HG02571 (cell line): ENCODE data around the gene ACER2.

Source experiments
- ATAC-seq: cut with Tn5 transposase; IDR thresholded peaks from one replicate; pipeline ENCODE4 v1.9.1; 2021; ENCODE audit warnings: mild to moderate bottlenecking, moderate library complexity; ENCODE audit not compliant: unreplicated experiment

The ACER2 gene

DNA sequence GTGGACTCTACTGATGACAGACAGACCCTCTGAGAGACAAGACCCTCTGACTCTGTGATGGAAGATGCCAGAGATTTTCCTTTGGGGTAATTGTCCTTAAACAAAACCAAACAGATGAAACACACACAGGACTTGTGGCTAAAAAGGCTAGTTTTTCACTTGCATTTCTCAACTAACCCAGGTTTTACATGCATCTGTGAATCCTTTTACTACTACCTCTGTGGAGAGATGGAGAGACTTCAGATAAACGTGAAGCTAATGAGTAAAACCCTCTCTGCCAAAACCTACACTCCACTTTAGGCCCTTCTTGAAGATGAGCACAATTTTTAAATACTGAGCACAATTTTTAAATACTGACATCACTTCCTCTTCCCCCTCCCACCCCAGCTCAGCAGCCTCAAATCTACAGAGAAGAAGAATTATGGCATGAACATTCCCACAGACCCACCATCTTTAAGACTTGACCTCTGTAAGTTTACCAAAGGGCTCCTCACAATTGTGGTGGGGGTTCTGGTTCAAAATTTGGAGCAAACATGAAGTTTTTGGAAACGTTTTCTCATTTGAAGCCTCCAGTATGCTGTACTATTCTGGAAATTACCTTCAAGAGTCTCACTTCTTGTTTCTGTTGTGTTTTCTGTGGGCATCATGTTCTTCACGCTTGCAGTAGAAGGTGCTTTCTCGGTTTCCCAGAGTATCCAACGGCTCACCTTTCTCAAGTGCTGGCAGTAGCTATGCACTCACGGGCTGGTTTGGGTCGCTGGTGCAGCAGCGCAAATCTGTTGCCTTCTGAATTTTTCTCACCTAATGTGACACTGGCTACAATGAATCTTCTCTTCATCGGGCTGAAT, 42.7 kb downstream of the ACER2 start:
- peak; percentile 97 for ATAC-seq

DNA sequence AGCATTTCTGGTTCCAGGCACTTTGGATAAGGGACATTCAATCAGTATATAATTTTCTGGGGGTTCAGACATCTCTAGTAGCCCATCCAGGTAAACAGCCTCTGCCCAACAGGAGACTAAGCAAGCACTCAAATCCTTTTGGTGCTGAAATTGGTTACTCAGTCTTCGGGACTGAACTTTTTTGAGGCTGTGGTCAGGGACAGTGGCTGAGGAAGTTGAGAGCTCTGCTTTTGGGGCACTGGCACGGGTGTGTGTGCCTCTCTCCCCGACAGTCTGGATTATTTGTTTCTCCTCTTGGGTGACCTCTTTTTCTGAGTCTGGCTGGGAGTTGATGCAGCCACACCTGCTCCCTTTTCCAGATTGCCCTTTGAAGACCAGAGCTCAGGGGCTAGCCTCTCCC, 47.6 kb downstream of the ACER2 start:
- ATAC-seq, result no peak

- no peak for ATAC-seq
These were observed 48.3 kb downstream of the ACER2 start for GRCh38 chr9:19456996-19457692.

GRCh38 chr9:19457693-19458009, 48.8 kb downstream of the ACER2 start:
- ATAC-seq, result no peak

GRCh38 chr9:19460243-19460642, 51.4 kb downstream of the ACER2 start:
- no peak for ATAC-seq

GRCh38 chr9:19461135-19461534, 52.3 kb downstream of the ACER2 start:
- ATAC-seq, result no peak

DNA sequence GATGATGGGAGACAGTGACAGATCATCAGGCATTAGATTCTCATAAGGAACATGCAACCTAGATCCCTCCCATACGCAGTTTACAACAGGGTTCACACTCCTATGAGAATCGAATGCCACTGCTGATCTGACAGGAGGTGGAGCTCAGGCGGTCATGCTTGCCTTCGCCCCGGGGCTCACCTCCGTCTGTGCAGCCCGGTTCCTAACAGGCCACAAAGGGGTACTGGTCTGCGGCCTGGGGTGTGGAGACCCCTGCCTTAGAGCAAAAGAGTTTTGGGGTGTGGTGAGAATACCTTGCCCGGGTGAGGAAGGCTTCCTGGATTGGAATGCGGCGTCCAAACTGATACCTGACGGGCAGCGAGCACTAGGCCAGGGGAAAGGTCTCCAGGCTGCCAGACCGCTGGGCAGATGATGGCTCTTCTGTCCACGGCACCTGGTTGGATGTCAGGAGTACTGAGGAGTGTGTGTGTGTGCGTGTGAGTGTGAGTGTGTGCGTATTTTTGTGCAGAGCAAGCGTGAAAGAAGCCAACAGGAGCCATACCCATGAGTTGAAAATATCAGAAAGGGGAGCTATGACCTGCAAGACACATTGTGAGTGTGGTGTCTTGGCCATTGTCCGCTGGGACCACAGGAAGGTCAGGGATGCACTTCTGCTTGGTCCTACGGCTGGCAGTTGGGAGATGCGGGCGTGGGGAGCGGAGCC, 55.4 kb downstream of the ACER2 start:
- ATAC-seq, result peak; percentile 4

DNA sequence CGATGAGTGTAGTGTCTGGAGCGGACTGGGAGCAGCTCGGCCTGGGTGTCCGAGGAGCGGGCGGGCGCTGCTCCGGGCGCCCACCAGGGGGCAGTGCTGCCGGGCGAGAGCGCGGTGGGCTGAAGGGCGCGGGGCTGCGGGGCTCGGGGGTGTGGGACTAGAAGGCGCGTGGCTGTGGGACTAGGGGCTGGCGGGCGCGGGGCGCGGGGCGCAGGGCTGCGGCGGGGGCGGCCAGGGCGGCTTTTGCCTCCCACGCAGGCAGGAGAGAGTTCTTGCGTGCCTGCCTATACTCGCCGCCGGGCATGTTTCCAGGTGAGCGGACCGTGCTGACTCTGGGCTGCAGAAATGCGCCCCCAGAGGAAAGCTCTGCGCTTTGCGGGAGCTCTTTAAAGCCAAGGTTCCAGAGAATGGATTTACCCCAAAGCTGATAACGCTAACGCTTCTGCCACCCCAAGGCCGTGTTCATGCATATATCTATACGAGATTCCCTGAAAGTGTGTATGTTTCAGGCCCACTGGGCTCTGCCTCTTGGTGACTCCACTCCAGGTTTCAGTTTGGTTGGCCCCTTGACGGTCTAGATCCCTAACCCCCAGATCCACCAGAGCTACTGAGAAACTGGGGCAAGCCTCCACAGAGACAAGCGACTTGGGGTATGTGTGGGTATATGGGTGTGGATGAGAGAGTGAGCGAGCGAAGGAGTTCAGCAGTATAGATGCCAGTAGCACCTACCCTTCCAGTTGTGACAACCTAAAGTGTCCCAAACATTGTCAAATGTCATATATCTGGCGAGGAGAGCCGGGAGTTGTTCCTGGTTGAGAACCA, 56.2 kb downstream of the ACER2 start:
- ATAC-seq, result peak; percentile 87

- ATAC-seq, result no peak
These were observed 56.9 kb downstream of the ACER2 start for GRCh38 chr9:19465586-19466279.

DNA sequence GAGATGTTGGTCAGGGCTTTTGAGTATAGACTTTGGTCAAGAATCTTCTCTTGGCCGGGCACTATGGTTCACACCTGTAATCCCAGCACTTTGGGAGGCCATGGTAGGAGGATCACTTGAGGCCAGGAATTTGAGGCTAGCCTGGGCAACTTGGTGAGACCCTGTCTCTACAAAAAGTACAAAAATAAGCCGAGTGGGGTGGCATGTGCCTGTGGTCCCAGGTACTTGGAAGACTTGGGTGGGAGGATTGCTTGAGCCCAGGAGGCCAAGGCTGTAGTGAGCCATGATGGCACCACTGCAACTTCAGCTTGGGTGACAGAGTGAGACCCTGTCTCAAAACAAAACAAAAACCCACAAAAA, 57.5 kb downstream of the ACER2 start:
- ATAC-seq, result no peak

DNA sequence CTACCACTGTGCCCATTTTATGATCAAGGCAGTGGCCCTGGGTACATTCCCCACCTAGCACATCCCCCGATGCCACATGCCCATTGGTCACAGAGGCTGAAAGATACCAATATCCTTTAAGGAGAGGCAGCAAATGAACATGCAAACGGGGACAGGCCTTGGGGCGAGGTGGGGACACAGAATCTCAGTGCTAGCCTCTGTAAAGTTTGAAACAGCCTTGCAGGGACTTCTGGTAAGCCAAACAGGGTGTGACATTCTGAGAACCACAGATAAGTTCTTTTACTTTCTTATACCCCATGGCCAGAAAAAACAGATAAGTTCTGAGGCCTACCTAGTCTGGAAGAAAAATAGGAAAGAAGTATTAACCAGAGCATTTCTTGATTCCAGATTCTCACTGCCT, 60.5 kb downstream of the ACER2 start:
- ATAC-seq, result no peak

DNA sequence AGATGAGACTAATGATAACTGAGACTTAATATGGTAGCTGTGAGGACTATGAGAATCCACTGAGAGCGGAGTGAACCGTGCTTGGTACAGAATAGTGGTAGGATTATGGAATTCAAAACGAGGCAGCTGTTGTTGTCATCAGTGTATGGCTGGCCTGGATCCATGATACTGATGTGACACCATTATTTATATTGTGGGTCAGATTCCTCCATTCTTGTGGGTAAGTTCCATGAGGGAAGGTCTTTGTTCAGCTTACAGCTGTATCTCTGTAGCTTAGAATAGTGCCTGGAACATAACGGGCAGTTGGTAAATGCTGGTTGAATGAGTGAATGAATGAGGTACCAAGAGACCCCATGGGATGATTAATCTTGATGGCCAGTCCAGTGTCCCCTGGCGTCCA, 61.8 kb downstream of the ACER2 start:
- no peak for ATAC-seq

GRCh38 chr9:19470981-19471650, 62.3 kb downstream of the ACER2 start:
- no peak for ATAC-seq

DNA sequence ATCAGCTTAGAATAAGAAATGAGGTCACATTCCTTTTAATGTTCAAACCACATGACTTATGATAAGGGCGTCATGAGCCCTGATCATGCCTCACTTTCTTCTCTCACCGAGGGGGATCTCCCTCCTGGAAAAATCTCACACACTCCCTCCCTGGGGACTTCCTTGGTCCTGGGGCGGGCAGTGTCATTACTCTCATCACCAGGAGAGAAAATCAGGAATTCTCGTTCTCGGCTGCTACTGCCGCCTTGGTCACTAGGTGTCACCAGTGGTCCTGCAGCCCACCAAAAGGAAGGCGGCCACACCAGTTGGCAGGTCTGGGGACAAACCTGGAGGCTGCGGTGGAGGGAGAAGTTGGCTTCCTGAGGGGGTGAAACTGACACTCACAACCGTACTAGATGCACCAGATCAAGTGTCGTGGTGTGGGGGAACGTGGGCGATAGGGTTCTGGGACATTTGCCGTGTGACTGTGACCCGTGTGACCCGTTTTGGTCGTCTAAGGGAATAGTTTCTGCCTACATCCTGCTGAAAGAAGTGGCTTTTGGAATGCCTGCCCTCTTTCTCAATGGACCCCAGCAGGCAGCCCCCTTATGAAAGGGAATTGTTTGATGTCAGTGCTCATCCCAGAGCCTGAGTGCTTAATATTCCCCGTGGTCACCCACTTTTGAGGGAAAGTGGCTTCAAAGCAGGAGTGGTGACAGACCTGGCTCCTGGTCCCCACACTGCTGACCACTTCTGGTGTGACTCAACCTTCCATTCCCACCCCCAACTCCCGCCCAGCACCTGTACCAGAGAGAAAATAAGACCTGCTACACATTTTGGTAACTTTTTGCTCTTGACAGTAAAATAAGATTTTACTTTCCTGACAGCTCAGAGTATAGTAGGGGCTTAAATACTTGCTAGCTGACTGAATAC, 63.2 kb downstream of the ACER2 start:
- ATAC-seq, result no peak

DNA sequence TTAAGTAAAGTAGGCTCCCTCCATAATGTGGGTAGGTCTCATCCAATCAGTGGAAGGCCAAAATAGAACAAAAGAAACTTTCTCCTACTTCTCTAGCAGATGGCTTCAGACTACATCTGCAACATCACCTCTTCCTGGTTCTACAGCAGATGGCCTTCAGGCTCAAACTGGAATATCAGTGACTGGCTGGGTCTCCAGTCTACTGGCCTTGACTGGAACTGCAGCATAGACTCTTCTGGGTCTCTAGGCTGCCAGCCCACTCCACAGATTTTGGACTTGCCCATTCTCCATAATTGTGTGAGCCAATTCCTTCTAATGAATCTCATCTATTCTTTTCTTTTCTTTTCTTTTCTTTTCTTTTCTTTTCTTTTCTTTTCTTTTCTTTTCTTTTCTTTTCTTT, 64.8 kb downstream of the ACER2 start:
- no peak for ATAC-seq

GRCh38 chr9:19479874-19480273, 71.1 kb downstream of the ACER2 start:
- ATAC-seq, result no peak

GRCh38 chr9:19480345-19480744, 71.5 kb downstream of the ACER2 start:
- no peak for ATAC-seq

GRCh38 chr9:19481121-19481870, 72.5 kb downstream of the ACER2 start:
- no peak for ATAC-seq
